ENCODE data around the gene PCP4. TPM values are rescaled to one million over a fixed set of nuclear protein-coding genes. Genes with fewer than 3 reads are reported as not detected.

PCP4 gene
- polyA plus RNA-seq, 1 donor (not counting 4 experiments of a cell fraction or from before 2014, with no cell fraction given) = not detected

DNA sequence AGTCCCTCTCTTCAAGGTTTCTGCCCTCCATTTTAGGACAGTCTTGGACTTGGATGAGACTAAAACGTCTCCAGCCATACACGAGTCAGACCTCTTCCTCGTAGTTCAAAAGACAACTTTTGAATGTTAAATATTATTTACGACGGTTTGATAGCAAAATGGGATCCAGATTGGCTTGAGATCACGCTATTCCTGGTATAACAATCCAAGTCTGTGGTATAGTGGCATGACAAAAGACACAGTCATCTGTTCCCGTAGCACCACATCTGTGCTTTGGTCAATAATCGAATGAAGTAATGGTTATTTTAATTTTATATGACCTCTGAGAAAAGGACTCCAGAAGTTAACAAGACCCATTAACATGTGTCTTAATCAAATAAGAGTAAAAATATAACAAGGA, 7.0 kb downstream of the PCP4 start:
- dilution Hi-C loops (cut with MboI; ENCODE audit: extremely low pct_ligation_motif_present, low sequenced_read_pairs) = no loop called here
- TF ChIP-seq CTCF (optimal IDR thresholded peaks at IDR 0.05 in 1 of 3, IDR thresholded peaks at IDR 0.05 in 1 of 3, conservative IDR thresholded peaks at IDR 0.05 in 1 of 3; ENCODE audit: extremely low read depth in 1 of 3, insufficient read depth in 2 of 3, low read length in 3 of 3) (no peak), EZH2 (IDR thresholded peaks at IDR 0.05; ENCODE audit: low read length) (no peak)
- H3K36me3 ChIP-seq (ENCODE audit: control insufficient read depth in 2 of 2, extremely low read depth in 1 of 2, insufficient read depth in 2 of 2, low read length in 2 of 2) = no peaks in the 10 kb centered on the region
- no peak overlapping the region for H3K4me3 ChIP-seq (ENCODE audit: control insufficient read depth in 2 of 3, extremely low read depth in 1 of 3, insufficient read depth in 2 of 3, low read depth in 1 of 3, low read length in 3 of 3)
- no peaks in the 10 kb centered on the region for H3K79me2 ChIP-seq (ENCODE audit: control insufficient read depth, insufficient read depth, low read length)
- no peaks in the 10 kb centered on the region for H3K9me1 ChIP-seq (ENCODE audit: control insufficient read depth, extremely low read depth, insufficient read depth, low read length)
- H3K9ac ChIP-seq (ENCODE audit: control insufficient read depth, extremely low read depth, insufficient read depth, low read length) = no peak overlapping the region
- no peak overlapping the region for H2AFZ ChIP-seq (ENCODE audit: control insufficient read depth, low read length)
- H3K27me3 ChIP-seq (ENCODE audit: control insufficient read depth, extremely low read depth, insufficient read depth, low read length) = no peaks in the 10 kb centered on the region
- H3K4me1 ChIP-seq (ENCODE audit: control insufficient read depth, extremely low read depth, insufficient read depth, low read length) = no peaks in the 10 kb centered on the region
- no peak overlapping the region for H3K27ac ChIP-seq (ENCODE audit: control insufficient read depth, insufficient read depth, low read length)
- DNase-seq (ENCODE audit: low read depth, low spot score) = no peak
- H3K9me3 ChIP-seq (ENCODE audit: control insufficient read depth, low read depth, low read length) = no peaks in the 10 kb centered on the region
- no peaks in the 10 kb centered on the region for H4K20me1 ChIP-seq (ENCODE audit: control insufficient read depth, extremely low read depth, insufficient read depth, low read length)
- no peak for FAIRE-seq
- H3K4me2 ChIP-seq (ENCODE audit: control insufficient read depth, extremely low read depth, insufficient read depth, low read depth, low read length) = no peak overlapping the region

- Histone ChIP-seq H2AFZ (ENCODE audit: control insufficient read depth, low read length) (no peak overlapping the region), H3K4me2 (ENCODE audit: control insufficient read depth, extremely low read depth, insufficient read depth, low read depth, low read length) (no peak overlapping the region), H3K27ac (ENCODE audit: control insufficient read depth, insufficient read depth, low read length) (no peak overlapping the region), H3K36me3 (ENCODE audit: control insufficient read depth in 2 of 2, extremely low read depth in 1 of 2, insufficient read depth in 2 of 2, low read length in 2 of 2) (no peaks in the 10 kb centered on the region), H3K9ac (ENCODE audit: control insufficient read depth, extremely low read depth, insufficient read depth, low read length) (no peak overlapping the region), H3K9me1 (ENCODE audit: control insufficient read depth, extremely low read depth, insufficient read depth, low read length) (no peaks in the 10 kb centered on the region), H3K4me3 (ENCODE audit: control insufficient read depth in 2 of 3, extremely low read depth in 1 of 3, insufficient read depth in 2 of 3, low read depth in 1 of 3, low read length in 3 of 3) (no peak overlapping the region), H3K27me3 (ENCODE audit: control insufficient read depth, extremely low read depth, insufficient read depth, low read length) (no peaks in the 10 kb centered on the region), H3K9me3 (ENCODE audit: control insufficient read depth, low read depth, low read length) (no peaks in the 10 kb centered on the region), H3K79me2 (ENCODE audit: control insufficient read depth, insufficient read depth, low read length) (no peaks in the 10 kb centered on the region), H3K4me1 (ENCODE audit: control insufficient read depth, extremely low read depth, insufficient read depth, low read length) (no peaks in the 10 kb centered on the region), H4K20me1 (ENCODE audit: control insufficient read depth, extremely low read depth, insufficient read depth, low read length) (no peaks in the 10 kb centered on the region)
- no peak for TF ChIP-seq EZH2 (IDR thresholded peaks at IDR 0.05; ENCODE audit: low read length)
- no peak for TF ChIP-seq CTCF (optimal IDR thresholded peaks at IDR 0.05 in 1 of 3, IDR thresholded peaks at IDR 0.05 in 1 of 3, conservative IDR thresholded peaks at IDR 0.05 in 1 of 3; ENCODE audit: extremely low read depth in 1 of 3, insufficient read depth in 2 of 3, low read length in 3 of 3)
- FAIRE-seq (no peak), DNase-seq (ENCODE audit: low read depth, low spot score) (no peak)
- dilution Hi-C loops (cut with MboI; ENCODE audit: extremely low pct_ligation_motif_present, low sequenced_read_pairs) = no loop called here
Measured at GRCh38 chr21:39874759-39875158, 7.5 kb downstream of the PCP4 start.

All from keratinocyte (primary cell).